GM19324 (cell line): Measurements from ENCODE around the gene LPCAT4.
"Not testable (repeated sequence)": the region's sequence is repeated elsewhere in the genome, so short reads cannot be mapped to it uniquely, and the experiment has no call there.

Source experiments
- ATAC-seq: cut with Tn5 transposase; IDR thresholded peaks from one replicate; pipeline ENCODE4 v1.9.1; 2021; ENCODE audit warnings: mild to moderate bottlenecking, moderate library complexity; ENCODE audit not compliant: unreplicated experiment, low FRiP score

The LPCAT4 gene

DNA sequence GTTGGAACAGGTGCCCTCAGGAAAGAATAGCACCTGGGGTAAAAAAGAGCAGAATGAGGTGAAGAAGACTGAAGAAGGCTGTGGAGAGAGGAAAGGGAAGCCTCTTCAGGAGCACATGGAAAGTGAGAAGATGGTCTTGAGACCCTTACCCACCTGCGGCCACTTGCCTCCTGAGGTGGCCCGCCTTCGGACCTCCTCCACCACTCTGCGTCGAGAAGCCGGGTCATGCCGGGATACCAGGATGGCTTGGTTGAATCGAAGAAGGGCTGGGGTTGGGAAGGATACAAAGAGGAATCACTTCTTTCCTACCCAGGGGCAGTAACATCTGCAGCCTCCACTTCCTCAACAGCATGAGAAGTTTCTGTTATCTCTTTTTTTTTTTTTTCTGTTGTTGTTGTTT, 3.0 kb downstream of the LPCAT4 start:
- ATAC-seq: no peak

- no peak for ATAC-seq
Observed at GRCh38 chr15:34362047-34362773, 4.8 kb downstream of the LPCAT4 start.

- ATAC-seq: no peak
Observed at GRCh38 chr15:34361278-34361677, 5.7 kb downstream of the LPCAT4 start.

GRCh38 chr15:34360298-34360697, 6.7 kb downstream of the LPCAT4 start:
- ATAC-seq: no peak

DNA sequence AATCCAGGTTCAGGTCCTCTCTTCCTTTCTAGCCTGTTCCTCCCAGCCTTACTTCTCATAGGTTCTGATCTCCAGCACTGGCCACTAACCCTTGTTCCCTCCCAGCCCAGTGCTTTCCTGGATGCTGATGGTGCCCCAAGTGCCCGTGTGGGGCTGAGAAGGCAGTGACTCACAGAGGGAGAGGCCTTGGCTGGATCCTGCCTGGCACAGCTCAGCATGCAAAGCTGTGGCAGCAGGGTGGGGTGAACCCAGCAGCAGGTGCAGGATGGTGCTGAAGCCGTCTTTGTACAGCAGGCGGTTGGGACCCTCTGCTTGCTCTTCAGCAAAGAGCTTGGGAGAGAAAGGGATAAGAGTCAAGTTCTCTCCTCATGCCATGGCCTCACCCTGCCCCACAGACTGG, 7.6 kb downstream of the LPCAT4 start:
- no peak for ATAC-seq

DNA sequence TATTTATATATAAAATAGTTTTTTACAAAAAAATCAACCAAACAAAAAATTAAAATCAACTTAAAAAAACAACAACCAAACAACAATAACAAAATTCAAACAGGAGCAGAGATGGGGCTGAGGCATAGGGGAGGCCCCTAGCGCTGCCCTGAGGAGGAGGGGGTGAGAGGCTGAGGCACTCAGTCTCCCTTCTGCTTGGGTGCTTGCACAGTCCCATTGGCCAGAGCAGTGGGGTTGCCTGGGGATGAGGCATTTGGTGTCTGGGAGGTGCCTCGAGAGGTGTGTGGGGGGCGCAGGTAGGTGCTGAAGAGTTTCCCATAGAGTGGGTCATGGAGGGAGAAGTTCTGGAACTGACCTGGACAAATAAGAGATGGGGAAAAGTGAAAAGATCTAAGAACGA, 8.0 kb downstream of the LPCAT4 start:
- ATAC-seq: no peak

- no peak for ATAC-seq
Observed at GRCh38 chr15:34358367-34358766, 8.6 kb downstream of the LPCAT4 start.

DNA sequence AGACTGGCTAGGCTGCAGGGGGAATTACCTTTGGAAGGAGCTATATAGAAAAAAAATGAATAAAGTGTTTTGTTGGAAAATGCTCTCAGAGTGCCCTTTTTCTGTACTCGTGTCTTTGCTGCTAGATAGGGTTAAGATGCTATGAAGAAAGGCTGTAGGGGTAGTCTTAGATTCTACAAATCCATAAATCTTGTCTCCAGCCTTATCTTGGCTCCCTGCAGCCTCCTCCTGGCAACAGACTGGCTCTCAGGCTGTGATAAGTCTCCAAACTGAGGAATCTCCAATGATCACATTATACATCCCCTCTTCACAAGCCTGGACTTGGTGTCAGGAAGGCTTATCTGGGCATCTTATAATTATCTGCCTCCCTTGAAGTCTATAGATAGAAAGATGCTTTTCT, 9.3 kb downstream of the LPCAT4 start:
- no peak for ATAC-seq

DNA sequence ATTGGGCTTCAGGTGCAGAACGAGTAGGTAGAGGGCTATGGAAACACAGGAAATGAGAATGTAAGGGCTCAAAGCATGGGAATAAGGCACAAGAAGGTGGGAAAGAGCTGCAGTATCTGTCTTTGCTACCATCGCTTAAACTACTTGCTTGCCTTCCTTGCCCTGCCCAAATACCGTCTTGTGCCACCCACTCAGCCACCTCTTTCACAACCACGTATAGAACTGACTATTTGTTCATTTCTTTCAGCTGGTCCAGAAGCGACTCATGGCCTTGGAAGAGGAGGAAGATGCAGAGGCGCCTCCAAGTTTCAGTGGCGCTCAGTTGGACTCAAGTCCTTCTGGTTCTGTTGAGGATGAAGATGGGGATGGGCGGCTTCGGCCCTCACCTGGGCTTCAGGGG, 11.8 kb downstream of the LPCAT4 start:
- no peak for ATAC-seq

DNA sequence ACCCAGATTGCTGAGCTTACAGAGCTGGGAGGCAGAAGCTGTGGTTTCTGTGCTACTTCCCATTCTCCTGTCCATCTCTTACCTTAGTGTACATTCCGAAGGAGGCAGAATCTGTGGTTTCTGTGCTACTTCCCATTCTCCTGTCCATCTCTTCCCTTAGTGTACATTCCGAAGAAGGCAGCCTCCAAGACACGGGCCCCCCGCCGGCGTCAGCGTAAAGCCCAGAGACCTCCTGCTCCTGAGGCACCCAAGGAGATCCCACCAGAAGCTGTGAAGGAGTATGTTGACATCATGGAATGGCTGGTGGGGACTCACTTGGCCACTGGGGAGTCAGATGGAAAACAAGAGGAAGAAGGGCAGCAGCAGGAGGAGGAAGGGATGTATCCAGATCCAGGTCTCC, 12.7 kb downstream of the LPCAT4 start:
- no peak for ATAC-seq

DNA sequence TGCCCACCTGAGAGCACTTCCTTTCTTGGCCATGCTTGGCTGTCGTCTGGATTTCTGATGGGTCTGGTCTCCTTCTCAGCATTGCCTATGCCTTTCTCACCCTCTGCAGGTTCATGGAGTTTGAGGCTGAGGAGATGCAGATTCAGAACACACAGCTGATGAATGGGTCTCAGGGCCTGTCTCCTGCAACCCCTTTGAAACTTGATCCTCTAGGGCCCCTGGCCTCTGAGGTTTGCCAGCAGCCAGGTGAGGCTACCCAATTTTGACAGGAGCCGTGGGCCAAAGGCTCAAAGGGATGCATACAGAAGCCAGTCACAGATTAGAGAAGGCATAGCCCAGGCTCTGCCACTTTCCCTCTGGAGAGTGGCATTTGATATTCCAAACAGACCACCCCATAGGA, 13.4 kb downstream of the LPCAT4 start:
- no peak for ATAC-seq

DNA sequence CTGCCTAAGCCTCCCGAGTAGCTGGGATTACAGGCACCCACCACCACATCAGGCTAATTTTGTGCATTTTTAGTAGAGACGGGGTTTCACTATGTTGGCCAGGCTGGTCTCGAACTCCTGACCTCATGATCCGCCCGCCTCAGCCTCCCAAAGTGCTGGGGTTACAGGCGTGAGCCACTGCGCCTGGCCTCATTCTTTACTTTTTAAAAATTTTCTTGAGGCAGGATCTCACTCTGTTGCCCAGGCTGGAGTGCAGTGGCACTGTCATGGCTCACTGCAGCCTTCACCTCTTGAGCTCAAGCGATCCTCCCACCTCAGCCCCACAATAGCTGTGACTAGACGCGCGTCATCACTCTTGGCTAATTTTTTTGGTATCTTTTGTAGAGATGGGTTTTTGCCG, 14.0 kb downstream of the LPCAT4 start:
- ATAC-seq: not testable (repeated sequence)

DNA sequence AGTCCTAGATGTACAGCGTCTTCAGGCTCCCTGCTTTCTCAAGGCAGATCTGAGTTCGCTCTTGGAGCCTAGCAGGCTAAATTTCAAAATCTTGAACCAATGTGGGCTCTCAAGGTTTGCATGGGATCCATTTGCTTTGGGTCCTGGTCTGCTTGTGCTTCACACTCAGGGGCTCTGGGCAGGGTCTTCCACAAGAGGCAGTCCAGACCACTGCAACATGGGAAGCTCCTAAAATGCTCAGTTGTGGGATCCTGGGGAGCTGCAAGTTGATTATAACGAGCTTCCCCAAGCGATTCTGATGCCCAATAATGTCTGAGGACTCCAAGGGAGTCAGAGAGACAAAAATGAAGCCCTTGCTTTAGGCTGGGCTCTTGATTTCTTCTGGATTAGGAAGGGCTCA, 17.2 kb downstream of the LPCAT4 start:
- no peak for ATAC-seq

DNA sequence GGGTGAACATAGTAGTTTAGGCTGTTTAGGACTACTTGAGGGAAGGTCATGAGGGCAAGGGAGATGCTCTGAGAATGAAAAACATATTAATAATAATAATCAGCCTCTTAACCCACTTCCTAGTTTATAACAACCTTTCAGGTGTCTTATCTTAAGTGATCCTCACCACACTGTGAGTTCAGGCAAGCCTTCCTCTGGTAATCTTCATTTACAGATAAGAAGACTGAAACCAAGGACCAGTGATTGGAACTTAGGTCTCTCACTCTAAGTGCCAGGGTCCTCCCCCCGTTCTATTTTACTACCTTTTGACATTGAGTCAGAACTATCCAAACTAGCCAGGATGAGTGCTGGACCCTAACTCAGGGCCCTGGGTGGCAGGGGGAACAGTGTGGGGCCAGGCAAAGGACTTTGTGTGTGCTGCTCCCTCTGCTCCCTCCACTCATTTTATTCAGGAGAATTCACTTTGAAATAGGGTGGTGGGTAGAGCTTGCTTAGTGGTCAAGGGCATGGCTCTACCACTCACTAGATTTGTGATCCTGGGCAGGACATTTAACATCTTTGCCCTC, 18.2 kb downstream of the LPCAT4 start:
- no peak for ATAC-seq

DNA sequence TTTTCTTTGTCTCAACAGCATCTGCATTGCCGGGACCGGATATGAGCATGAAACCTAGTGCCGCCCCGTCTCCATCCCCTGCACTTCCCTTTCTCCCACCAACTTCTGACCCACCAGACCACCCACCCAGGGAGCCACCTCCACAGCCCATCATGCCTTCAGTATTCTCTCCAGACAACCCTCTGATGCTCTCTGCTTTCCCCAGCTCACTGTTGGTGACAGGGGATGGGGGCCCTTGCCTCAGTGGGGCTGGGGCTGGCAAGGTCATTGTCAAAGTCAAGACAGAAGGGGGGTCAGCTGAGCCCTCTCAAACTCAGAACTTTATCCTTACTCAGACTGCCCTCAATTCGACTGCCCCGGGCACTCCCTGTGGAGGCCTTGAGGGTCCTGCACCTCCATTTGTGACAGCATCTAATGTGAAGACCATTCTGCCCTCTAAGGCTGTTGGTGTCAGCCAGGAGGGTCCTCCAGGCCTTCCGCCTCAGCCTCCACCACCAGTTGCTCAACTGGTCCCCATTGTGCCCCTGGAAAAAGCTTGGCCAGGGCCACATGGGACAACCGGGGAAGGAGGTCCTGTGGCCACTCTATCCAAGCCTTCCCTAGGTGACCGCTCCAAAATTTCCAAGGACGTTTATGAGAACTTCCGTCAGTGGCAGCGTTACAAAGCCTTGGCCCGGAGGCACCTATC, 18.9 kb downstream of the LPCAT4 start:
- no peak for ATAC-seq

GRCh38 chr15:34342737-34343575, 24.0 kb downstream of the LPCAT4 start, which contains the start of the genes NOP10 and NUTM1:
NOP10 (minus strand) TSS chr15:34343136; CDS start chr15:34343073, 63 bp downstream.
NUTM1 (plus strand) TSS chr15:34343315; CDS start chr15:34343697, 382 bp downstream.
- peak; percentile 81 for ATAC-seq

- ATAC-seq: not testable (repeated sequence)
Observed at GRCh38 chr15:34342213-34342736, 24.7 kb downstream of the LPCAT4 start.

DNA sequence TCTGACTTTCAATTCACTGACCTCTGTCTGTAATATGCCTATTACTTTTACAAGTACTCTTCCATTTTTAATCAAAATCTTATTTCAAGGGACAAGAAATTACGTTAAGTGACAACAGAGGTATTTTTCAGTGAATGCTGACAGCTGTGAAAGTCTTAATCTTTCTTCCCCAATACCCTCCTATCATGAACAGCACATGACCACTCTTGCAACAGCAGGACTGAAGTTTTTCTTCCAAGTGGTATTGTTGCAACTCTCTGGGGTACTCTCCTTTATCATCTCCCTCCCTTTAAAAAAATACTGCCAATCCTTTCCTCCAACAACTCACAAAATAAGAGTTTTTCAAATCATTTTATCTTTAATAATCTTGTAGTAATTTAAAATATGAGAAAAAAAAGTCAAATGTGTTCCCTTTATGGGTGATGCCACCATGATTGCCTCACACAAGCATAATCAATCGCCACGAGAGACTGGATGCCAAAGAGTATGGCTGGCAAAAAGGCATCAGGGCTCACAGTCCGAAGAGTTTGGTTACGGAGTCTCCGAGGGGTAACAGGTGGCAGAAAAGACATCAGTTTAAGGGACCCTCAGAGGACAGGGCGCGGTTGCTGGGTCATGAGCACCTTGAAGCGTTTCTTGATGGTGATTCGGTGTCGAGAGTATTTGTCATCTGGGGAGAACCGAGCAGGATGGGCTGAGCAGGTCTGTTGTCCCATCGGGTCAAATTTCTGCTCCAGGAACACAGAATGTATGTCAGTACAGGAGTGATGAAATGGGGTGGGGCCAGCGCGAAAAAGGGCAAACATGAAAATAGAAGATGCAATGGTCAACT, 25.4 kb downstream of the LPCAT4 start:
- no peak for ATAC-seq

GRCh38 chr15:34339946-34340345, 27.1 kb downstream of the LPCAT4 start:
- ATAC-seq: no peak

DNA sequence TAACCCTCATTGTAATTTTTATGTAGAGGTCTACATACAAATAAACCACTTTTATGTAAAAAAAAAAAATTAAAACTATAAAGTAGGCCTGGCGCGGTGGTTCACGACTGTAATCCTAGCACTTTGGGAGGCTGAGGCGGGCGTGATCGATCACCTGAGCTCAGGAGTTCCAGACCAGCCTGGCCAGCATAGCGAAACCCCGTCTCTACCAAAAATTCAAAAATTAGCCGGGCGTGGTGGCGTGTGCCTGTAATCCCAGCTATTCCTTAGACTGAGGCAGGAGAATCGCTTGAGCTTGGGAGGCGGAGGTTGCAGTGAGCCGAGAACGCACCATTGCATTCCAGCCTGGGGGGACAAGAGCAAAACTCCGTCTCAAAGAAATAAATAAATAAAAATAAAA, 28.6 kb downstream of the LPCAT4 start:
- ATAC-seq: no peak
